LNCaP clone FGC (cell line): Measurements from ENCODE around the gene CD83.

ENCODE experiments used
- DNase-seq: peaks from one replicate; pipeline ENCODE4 v3.0.0-alpha.2; 2011; ENCODE audit warnings: low read depth
- H3K4me3 ChIP-seq: 2 replicates; pipeline ENCODE4 v1.5.1; 2011; ENCODE audit warnings: mild to moderate bottlenecking, low read depth, low read length, control low read depth
- TF ChIP-seq, protein P1 (sequence below): IDR thresholded peaks from 2 replicates; pipeline ENCODE4 v1.5.1; 2012; ENCODE audit warnings: mild to moderate bottlenecking; ENCODE audit not compliant: control insufficient read depth, insufficient read depth; ENCODE audit errors: extremely low read depth

The CD83 gene

DNA sequence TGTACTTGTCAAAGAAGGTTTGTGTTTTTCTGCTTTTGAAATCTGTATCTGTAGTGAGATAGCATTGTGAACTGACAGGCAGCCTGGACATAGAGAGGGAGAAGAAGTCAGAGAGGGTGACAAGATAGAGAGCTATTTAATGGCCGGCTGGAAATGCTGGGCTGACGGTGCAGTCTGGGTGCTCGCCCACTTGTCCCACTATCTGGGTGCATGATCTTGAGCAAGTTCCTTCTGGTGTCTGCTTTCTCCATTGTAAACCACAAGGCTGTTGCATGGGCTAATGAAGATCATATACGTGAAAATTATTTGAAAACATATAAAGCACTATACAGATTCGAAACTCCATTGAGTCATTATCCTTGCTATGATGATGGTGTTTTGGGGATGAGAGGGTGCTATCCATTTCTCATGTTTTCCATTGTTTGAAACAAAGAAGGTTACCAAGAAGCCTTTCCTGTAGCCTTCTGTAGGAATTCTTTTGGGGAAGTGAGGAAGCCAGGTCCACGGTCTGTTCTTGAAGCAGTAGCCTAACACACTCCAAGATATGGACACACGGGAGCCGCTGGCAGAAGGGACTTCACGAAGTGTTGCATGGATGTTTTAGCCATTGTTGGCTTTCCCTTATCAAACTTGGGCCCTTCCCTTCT, 18.4 kb downstream of the CD83 start:
- no peak overlapping the region for H3K4me3 ChIP-seq
- no peak for DNase-seq
- TF ChIP-seq, protein P1, sequence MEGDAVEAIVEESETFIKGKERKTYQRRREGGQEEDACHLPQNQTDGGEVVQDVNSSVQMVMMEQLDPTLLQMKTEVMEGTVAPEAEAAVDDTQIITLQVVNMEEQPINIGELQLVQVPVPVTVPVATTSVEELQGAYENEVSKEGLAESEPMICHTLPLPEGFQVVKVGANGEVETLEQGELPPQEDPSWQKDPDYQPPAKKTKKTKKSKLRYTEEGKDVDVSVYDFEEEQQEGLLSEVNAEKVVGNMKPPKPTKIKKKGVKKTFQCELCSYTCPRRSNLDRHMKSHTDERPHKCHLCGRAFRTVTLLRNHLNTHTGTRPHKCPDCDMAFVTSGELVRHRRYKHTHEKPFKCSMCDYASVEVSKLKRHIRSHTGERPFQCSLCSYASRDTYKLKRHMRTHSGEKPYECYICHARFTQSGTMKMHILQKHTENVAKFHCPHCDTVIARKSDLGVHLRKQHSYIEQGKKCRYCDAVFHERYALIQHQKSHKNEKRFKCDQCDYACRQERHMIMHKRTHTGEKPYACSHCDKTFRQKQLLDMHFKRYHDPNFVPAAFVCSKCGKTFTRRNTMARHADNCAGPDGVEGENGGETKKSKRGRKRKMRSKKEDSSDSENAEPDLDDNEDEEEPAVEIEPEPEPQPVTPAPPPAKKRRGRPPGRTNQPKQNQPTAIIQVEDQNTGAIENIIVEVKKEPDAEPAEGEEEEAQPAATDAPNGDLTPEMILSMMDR = no peak

GRCh38 chr6:14138701-14139215, 21.2 kb downstream of the CD83 start:
- TF ChIP-seq, protein P1 = no peak
- no peak overlapping the region for H3K4me3 ChIP-seq
- DNase-seq = no peak

- DNase-seq = no peak
- H3K4me3 ChIP-seq = no peak overlapping the region
These were observed 23.9 kb downstream of the CD83 start for GRCh38 chr6:14141351-14142062.

DNA sequence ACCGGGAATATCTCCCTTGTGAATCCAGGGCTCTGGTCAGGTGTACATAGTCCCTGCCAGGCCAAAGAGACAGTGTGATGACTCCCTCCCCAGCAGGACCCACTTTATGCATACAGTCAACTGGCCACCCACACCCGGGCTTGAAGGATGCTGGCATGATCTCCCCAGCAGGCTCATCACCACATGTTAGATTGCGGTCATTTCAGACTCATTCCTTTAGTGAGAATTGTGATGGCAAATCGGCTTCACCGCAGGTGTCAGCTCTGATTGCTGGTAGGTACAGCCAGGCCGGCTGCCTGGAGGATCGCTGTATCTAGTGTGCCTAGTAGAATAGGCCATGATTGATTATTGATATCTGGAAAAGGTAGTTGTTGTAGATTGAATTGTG, 24.5 kb downstream of the CD83 start:
- DNase-seq = no peak
- TF ChIP-seq, protein P1 = no peak
- H3K4me3 ChIP-seq = no peak overlapping the region

More at GRCh38 chr6:14141351-14142062, 23.9 kb downstream of the CD83 start:
- TF ChIP-seq, protein P1 = no peak

- DNase-seq = no peak
- no peak overlapping the region for H3K4me3 ChIP-seq
- TF ChIP-seq, protein P1 = no peak
These were observed 25.1 kb downstream of the CD83 start for GRCh38 chr6:14142511-14143223.

GRCh38 chr6:14143305-14143704, 25.7 kb downstream of the CD83 start:
- H3K4me3 ChIP-seq = no peak overlapping the region
- no peak for DNase-seq
- TF ChIP-seq, protein P1 = no peak
